Measurements from ENCODE around the gene CMA1.
"Not testable (repeated sequence)": the region's sequence is repeated elsewhere in the genome, so short reads cannot be mapped to it uniquely, and the experiment has no call there.

DNA sequence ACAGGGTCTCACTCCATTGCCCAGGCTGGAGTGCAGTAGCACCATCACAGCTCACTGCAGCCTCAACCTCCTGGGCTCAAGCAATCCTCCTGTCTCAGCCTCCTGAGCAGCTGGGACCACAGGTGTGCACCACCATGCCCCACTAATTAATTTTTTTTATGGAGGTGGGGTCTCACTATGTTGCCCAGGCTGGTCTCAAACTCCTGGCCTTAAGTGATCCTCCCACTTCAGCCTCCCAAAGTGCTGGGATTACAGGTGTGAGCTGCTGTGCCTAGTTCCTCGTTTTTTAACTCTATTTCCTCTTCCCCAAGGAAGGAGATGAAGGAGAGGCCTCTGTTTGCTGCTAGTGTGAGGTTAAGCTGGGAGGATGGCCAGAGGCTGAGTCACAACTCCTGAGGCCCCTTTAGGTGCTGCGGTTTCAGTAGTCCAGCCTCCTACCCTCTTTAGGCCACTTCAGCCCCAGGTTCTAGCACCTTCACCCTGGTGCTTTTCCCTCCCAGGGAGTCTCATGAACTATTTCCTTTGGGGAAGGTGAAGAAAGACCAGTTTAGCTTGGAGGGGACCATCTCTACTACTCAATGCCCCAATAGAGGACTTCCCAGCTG, 25.3 kb downstream of the CMA1 start:
- TF ChIP-seq, protein P1, sequence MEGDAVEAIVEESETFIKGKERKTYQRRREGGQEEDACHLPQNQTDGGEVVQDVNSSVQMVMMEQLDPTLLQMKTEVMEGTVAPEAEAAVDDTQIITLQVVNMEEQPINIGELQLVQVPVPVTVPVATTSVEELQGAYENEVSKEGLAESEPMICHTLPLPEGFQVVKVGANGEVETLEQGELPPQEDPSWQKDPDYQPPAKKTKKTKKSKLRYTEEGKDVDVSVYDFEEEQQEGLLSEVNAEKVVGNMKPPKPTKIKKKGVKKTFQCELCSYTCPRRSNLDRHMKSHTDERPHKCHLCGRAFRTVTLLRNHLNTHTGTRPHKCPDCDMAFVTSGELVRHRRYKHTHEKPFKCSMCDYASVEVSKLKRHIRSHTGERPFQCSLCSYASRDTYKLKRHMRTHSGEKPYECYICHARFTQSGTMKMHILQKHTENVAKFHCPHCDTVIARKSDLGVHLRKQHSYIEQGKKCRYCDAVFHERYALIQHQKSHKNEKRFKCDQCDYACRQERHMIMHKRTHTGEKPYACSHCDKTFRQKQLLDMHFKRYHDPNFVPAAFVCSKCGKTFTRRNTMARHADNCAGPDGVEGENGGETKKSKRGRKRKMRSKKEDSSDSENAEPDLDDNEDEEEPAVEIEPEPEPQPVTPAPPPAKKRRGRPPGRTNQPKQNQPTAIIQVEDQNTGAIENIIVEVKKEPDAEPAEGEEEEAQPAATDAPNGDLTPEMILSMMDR (IDR thresholded peaks at IDR 0.05): not testable (repeated sequence)
- not testable (repeated sequence) for TF ChIP-seq POLR2A, POLR2AphosphoS5 (IDR thresholded peaks at IDR 0.05)
